Uterus (tissue), 4 donors: Measurements from ENCODE around the gene RHO. TPM values are rescaled to one million over a fixed set of nuclear protein-coding genes. Genes with fewer than 3 reads are reported as not detected.

Experiments
- DNase-seq, 2 donors: peaks; one replicate each; pipeline ENCODE4 v3.0.0-alpha.2; 2019 to 2020
- H3K27ac ChIP-seq, 2 donors: fragments of 200-600 bp; sonication (generic); 1 replicate in 1 of 2; 2 replicates in 1 of 2; pipeline ENCODE4 v1.5.1; 2016 to 2018
- H3K27me3 ChIP-seq, 2 donors: fragments of 200-600 bp; sonication (generic); one replicate each; pipeline ENCODE4 v1.5.1; 2018 to 2019; ENCODE audit warnings: control low read depth in 1 of 2
- H3K36me3 ChIP-seq, 2 donors: fragments of 200-600 bp; sonication (generic); one replicate each; pipeline ENCODE4 v1.5.1; 2019; ENCODE audit warnings: control low read depth in 1 of 2
- H3K4me1 ChIP-seq, 2 donors: fragments of 200-600 bp; sonication (generic); one replicate each; pipeline ENCODE4 v1.5.1; 2018 to 2019; ENCODE audit warnings: control low read depth in 1 of 2
- H3K4me3 ChIP-seq, 2 donors: fragments of 200-600 bp; sonication (generic); 1 replicate in 1 of 2; 2 replicates in 1 of 2; pipeline ENCODE4 v1.5.1; 2018 to 2019; ENCODE audit warnings: mild to moderate bottlenecking in 1 of 2
- H3K9me3 ChIP-seq, 2 donors: fragments of 200-600 bp; sonication (generic); one replicate each; pipeline ENCODE4 v1.5.1; 2019; ENCODE audit warnings: control low read depth in 1 of 2
- POLR2A ChIP-seq, 2 donors: fragments of 450-650 bp; IDR thresholded peaks; one replicate each; pipeline ENCODE4 v1.6.1; 2016; ENCODE audit warnings: antibody characterized with exemption in 2 of 2, mild to moderate bottlenecking in 1 of 2, moderate library complexity in 1 of 2
- intact Hi-C: fragments of 100-400 bp; cut with DNase I; formaldehyde crosslinking; loops from one replicate; pipeline ENCODE4 v1.15.1; 2023; ENCODE audit warnings: low total_unique reads
- total RNA-seq, 4 donors: library from RNA; depleted of rRNA in 3 of 4; stranded (reverse); fragments of >200 nt in 3 of 4; gene quantifications; one replicate each; pipeline versions ENCODE4 v1.1.0 to v1.2.4, GENCODE V29; 2014 to 2023
- TF ChIP-seq, protein P1 (sequence below), 4 experiments: fragments of 200-600 bp in 2 of 4; fragments of 450-650 bp in 2 of 4; sonication (generic) in 2 of 4; IDR thresholded peaks; one replicate each; pipeline ENCODE4 v1.5.1; 2016 to 2019; ENCODE audit warnings: antibody characterized with exemption in 4 of 4, mild to moderate bottlenecking in 2 of 4, moderate library complexity in 1 of 4
- donor health status: DM: yes; HTN: yes; CAD: no.

The RHO gene
- total RNA-seq, 4 donors from 2014 or later: 0.34 TPM; not detected in 3

- peaks cover 0 to under 1% of the 10 kb centered on the region in 2 donors for H3K4me1 ChIP-seq
Observed at GRCh38 chr3:129552287-129553050, 24.0 kb downstream of the RHO start.

GRCh38 chr3:129553171-129553570, 24.7 kb downstream of the RHO start:
- H3K4me3 ChIP-seq: no peak overlapping the region
- no peak overlapping the region for H3K27ac ChIP-seq
- DNase-seq: no peak
- H3K27me3 ChIP-seq: no peaks in the 10 kb centered on the region
- no peaks in the 10 kb centered on the region for H3K36me3 ChIP-seq
- no peaks in the 10 kb centered on the region for H3K9me3 ChIP-seq
- intact Hi-C loops: no loop called here
- TF ChIP-seq POLR2A (IDR thresholded peaks at IDR 0.05): no peak
- TF ChIP-seq, protein P1, sequence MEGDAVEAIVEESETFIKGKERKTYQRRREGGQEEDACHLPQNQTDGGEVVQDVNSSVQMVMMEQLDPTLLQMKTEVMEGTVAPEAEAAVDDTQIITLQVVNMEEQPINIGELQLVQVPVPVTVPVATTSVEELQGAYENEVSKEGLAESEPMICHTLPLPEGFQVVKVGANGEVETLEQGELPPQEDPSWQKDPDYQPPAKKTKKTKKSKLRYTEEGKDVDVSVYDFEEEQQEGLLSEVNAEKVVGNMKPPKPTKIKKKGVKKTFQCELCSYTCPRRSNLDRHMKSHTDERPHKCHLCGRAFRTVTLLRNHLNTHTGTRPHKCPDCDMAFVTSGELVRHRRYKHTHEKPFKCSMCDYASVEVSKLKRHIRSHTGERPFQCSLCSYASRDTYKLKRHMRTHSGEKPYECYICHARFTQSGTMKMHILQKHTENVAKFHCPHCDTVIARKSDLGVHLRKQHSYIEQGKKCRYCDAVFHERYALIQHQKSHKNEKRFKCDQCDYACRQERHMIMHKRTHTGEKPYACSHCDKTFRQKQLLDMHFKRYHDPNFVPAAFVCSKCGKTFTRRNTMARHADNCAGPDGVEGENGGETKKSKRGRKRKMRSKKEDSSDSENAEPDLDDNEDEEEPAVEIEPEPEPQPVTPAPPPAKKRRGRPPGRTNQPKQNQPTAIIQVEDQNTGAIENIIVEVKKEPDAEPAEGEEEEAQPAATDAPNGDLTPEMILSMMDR (IDR thresholded peaks at IDR 0.05): no peak
- peaks cover 0 to 6% of the 10 kb centered on the region in 2 donors for H3K4me1 ChIP-seq

More at GRCh38 chr3:129552287-129553050, 24.0 kb downstream of the RHO start:
- DNase-seq: no peak
- H3K36me3 ChIP-seq: no peaks in the 10 kb centered on the region
- no peaks in the 10 kb centered on the region for H3K9me3 ChIP-seq
- TF ChIP-seq, protein P1 (IDR thresholded peaks at IDR 0.05): no peak
- no peak for TF ChIP-seq POLR2A (IDR thresholded peaks at IDR 0.05)
- H3K4me3 ChIP-seq: no peak overlapping the region
- intact Hi-C loops: no loop called here
- H3K27ac ChIP-seq: no peak overlapping the region
- no peaks in the 10 kb centered on the region for H3K27me3 ChIP-seq

DNA sequence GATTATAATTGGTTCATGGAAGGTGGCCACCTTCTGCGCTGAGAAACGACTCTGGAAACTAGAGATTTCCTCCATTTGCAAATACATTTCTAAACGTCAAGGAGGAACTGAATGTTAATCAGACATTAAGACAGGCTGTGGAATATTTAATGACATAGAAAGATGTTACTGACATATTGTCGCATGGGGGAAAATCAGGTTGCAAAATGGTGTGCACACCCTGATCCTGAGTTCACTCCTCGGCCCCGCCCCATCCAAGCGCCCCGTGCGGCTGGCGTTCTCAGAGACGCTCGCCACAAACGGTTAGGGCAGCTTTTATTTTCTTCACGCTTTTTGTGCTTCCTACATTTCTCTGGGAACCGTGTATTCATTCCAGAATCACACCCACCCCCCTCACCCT, 25.3 kb downstream of the RHO start:
- Histone ChIP-seq H3K27ac (peak overlapping the region; percentile 44 to 53), H3K4me1 (peaks cover 0 to 6% of the 10 kb centered on the region in 2 donors), H3K9me3 (no peaks in the 10 kb centered on the region), H3K4me3 (no peak overlapping the region), H3K27me3 (no peaks in the 10 kb centered on the region), H3K36me3 (no peaks in the 10 kb centered on the region)
- no peak for DNase-seq
- intact Hi-C loops: no loop called here
- TF ChIP-seq, protein P1 (IDR thresholded peaks at IDR 0.05): no peak
- TF ChIP-seq POLR2A (IDR thresholded peaks at IDR 0.05): no peak

- H3K27ac ChIP-seq: peak overlapping the region; percentile 44 to 53
- no peaks in the 10 kb centered on the region for H3K36me3 ChIP-seq
- H3K4me3 ChIP-seq: no peak overlapping the region
- no peak for TF ChIP-seq POLR2A (IDR thresholded peaks at IDR 0.05)
- TF ChIP-seq, protein P1 (IDR thresholded peaks at IDR 0.05): no peak
- intact Hi-C loops: no loop called here
- H3K4me1 ChIP-seq: peaks cover 0 to 11% of the 10 kb centered on the region in 2 donors
- H3K9me3 ChIP-seq: no peaks in the 10 kb centered on the region
- no peaks in the 10 kb centered on the region for H3K27me3 ChIP-seq
- DNase-seq: no peak
Observed at GRCh38 chr3:129554356-129555152, 26.1 kb downstream of the RHO start.

DNA sequence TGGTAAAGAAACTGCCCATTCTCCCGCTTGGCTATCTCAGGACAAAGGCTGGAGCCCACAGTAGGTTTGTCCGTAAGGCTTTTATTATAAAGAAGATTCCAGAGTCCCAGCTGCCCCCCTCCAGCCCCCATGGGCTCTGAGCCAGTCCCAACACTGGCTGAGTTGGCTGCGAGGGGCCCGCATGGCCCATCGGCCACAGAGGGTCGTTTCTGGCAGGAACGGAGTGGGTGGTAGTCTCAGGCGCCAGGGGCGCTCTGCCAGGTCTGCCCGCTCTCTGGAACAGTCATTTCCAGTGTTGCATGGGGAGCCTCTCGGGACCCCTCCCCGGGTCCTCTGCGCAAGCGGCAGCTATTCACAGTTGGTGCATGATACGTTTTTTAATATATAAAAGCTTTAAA, 26.7 kb downstream of the RHO start:
- no peaks in the 10 kb centered on the region for H3K36me3 ChIP-seq

More for the DNA sequence above, 26.7 kb downstream of the RHO start:
- intact Hi-C loops: no loop called here
- TF ChIP-seq POLR2A (IDR thresholded peaks at IDR 0.05): no peak
- TF ChIP-seq, protein P1 (IDR thresholded peaks at IDR 0.05): no peak
- peaks cover 0 to 17% of the 10 kb centered on the region in 2 donors for H3K4me1 ChIP-seq
- peak overlapping the region; percentile 44 to 53 for H3K27ac ChIP-seq
- no peaks in the 10 kb centered on the region for H3K9me3 ChIP-seq
- DNase-seq: no peak
- no peaks in the 10 kb centered on the region for H3K27me3 ChIP-seq
- no peak overlapping the region for H3K4me3 ChIP-seq
